ENCODE results near the gene AK9.

GRCh38 chr6:109507490-109508072, 183.4 kb downstream of the AK9 start:
- TF ChIP-seq FOXM1 (IDR thresholded peaks at IDR 0.05; ENCODE audit: borderline replicate concordance) (no peak), FOXA1 (IDR thresholded peaks at IDR 0.05) (no peak), ZNF384 (IDR thresholded peaks at IDR 0.05) (no peak), FOXK2 (IDR thresholded peaks at IDR 0.05) (no peak), CTBP1 (IDR thresholded peaks at IDR 0.05; ENCODE audit: borderline replicate concordance) (no peak), HDGF (IDR thresholded peaks at IDR 0.05; ENCODE audit: borderline replicate concordance) (no peak), BHLHE40 (IDR thresholded peaks at IDR 0.05; ENCODE audit: borderline replicate concordance) (no peak), PKNOX1 (IDR thresholded peaks at IDR 0.05) (no peak)
